GM18511 (cell line): Measurements from ENCODE around the gene WFIKKN2.

Experiments
- ATAC-seq: cut with Tn5 transposase; IDR thresholded peaks from one replicate; pipeline ENCODE4 v1.9.1; 2021; ENCODE audit warnings: mild to moderate bottlenecking, moderate library complexity; ENCODE audit not compliant: unreplicated experiment

WFIKKN2 gene

DNA sequence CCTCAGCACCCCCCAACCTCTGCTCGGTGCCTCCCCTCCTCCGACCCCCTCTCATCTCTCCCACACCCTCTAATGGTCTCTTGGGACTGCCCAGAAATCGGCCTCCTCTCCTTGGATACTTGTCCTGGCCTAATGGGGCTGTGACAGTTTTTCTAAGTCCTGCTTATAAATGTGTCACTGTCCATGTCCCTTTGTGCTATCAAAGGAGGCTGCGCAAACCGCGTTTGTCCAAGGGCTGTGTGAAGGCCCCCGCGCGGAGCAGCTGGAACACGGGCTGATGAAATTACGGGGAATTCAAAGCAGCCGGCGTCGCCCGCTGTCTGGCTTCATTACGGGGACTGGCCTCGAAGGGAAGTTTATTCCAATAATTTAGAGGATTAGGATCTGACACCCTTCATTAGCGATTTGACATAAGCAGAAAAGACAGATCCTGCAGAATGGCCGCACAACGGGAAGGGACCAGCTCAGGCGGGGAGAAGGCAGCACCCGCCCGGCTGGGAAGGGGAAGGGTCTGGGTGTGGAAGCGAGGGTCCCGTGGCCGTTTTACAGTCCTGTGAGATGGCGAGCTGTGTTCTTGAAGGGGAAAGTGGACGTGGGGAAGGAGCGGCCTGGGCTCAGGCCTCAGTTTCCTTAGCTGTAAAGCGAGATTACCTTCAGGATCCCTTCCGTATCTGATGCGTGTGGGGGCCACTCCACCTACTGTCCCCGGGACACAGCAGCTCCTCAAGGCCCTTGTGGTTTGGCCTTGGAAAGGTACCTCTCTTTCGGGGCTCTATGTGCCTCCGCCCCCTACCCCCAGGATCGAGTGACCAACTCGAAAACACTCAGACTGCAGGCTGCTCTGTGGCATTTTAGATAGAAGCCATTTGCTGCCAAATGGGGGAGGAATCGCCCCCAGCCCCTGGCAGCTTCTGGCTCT lies 1.6 kb upstream of the WFIKKN2 start:
- no peak for ATAC-seq

- no peak for ATAC-seq
Observed at GRCh38 chr17:50834429-50835300, 721 bp upstream of the WFIKKN2 start.

DNA sequence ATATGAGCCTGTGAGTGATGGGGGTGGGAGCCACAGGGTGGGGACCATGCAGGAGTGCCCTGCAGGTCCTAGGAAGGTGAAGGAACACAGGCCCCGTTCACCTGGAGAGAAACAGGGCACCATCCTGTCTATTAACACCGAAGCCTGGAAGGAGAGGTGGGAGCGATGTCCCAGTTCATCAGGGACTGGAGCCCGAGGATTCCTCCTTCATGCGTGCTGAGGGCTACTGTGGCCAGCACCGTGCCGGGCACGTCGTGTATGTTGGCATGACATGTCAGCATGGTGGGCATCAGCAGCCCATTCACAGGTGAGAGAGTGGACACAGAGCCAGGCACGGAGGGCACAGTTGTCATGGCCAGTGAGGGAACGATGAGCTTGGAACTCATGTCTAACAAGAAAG lies 1.4 kb downstream of the WFIKKN2 start:
- no peak for ATAC-seq

DNA sequence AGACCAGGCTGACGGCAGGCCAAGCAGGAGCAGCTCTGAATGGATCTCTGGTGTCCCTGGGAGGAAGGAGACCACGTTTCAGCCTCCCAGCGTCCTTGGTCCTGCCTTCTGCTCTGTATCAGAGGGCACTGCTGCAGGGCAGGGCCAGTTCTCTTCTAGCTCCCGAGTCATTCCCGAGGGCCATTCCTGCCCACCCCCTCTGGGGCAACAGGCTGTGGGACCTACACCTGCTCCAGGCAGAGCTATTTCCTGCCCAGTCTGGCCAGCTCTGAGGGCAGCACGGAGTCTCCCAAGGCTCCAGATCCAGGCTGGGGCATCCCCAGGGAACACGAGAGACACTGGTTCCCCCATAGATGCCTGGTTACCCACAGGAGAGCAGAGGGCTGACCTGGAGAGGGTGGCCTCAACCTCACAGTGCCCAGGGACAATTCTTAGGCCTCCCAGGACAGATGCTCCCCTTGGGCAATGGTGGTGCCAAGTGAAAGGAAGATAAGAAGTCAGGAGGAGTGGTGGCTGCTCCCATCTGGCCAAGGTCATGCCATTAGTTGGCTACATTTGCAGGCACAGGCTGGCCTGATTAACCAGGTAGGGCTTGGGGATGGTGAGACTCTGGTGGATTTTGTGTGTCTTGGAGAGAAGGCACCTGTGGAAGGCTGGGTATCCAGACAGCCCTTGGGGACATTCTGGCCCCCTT lies 2.0 kb downstream of the WFIKKN2 start:
- no peak for ATAC-seq

GRCh38 chr17:50837980-50838954 lies 2.9 kb downstream of the WFIKKN2 start:
- no peak for ATAC-seq

DNA sequence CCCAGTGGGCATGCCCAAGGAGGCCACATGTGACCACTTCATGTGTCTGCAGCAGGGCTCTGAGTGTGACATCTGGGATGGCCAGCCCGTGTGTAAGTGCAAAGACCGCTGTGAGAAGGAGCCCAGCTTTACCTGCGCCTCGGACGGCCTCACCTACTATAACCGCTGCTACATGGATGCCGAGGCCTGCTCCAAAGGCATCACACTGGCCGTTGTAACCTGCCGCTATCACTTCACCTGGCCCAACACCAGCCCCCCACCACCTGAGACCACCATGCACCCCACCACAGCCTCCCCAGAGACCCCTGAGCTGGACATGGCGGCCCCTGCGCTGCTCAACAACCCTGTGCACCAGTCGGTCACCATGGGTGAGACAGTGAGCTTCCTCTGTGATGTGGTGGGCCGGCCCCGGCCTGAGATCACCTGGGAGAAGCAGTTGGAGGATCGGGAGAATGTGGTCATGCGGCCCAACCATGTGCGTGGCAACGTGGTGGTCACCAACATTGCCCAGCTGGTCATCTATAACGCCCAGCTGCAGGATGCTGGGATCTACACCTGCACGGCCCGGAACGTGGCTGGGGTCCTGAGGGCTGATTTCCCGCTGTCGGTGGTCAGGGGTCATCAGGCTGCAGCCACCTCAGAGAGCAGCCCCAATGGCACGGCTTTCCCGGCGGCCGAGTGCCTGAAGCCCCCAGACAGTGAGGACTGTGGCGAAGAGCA lies 4.4 kb downstream of the WFIKKN2 start:
- ATAC-seq: no peak

- ATAC-seq: no peak
Observed at GRCh38 chr17:50840311-50840851, 5.0 kb downstream of the WFIKKN2 start.

GRCh38 chr17:50841277-50841948 lies 6.0 kb downstream of the WFIKKN2 start:
- ATAC-seq: no peak

GRCh38 chr17:50841949-50842354 lies 6.6 kb downstream of the WFIKKN2 start:
- ATAC-seq: no peak

DNA sequence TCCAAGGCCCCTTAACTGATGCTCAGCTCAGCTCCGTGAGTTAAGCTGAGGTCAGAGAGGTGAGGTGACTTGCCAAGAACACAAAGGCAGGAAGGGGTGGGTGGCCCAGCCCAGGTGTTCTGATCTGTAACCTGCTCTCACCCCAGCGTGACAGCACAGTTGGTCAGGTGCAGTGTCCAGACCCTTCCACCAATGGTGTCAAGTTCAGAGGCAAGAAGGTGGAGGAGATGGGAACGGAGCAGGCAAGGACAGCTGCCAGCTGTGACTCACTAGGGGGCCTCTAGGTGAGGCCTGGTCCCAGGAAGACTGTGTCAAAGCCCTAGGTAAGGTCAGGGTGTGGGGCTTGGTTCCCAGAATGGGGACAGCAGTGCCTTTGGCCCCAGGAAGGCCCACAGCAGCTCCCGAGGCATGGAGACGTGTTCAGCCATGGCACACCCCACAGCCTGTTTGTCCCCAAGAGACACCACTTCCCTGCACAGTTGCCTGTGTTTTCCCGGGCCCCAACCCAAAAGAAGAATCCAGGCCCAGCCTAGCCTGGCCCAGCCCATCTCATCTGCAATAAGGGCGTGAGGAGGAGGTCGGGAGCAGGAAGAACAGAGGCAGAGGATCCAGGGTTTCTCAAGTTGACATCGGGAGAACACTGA lies 7.2 kb downstream of the WFIKKN2 start:
- no peak for ATAC-seq

GRCh38 chr17:50843150-50843905 lies 7.9 kb downstream of the WFIKKN2 start:
- no peak for ATAC-seq

GRCh38 chr17:50844117-50844700 lies 8.8 kb downstream of the WFIKKN2 start:
- no peak for ATAC-seq

DNA sequence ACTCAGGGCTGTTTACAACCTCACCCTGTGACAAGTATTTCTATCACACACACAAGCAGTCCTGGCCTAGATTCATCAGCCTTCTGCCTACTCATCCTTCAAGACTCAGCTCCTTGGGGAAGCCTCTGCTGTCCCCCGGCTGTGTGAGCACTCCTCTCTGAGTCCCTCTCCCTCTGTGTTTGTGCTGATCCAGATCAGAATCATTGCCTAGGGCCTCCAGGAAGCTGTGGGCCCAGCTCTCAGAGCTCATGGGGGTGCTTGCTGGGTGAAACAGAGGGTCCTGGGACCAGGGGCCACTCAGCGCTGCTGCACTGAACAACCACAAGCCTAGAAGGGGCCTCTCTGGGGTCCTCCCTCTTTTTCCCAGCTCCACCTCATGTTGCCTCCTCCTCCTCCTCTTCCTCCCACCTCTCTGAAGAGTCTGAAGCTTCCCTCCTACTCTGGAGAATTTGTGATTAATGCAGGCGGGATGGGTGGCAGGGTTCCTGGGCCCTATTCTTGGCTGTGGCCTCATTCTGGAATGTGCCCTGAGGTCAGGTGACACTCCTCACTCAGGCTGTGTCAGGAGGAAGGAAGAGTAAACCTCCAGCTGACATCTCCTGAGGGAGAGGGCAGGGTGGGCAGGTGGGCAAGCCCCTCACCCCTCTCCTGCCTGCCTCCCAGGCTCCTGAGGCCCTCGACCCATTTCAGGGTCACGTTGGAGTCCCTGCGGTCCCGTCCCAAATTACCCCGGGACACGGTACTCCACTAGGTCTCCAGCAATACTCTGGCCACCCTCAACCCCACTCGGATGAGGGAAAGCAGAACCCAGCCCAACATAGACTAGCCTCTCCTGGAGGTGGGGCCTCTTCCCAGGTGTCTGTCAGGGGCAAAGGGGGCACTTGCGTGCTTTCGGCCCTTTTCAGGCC lies 10.1 kb downstream of the WFIKKN2 start:
- no peak for ATAC-seq

- no peak for ATAC-seq
Observed at GRCh38 chr17:50847566-50847965, 12.2 kb downstream of the WFIKKN2 start.

DNA sequence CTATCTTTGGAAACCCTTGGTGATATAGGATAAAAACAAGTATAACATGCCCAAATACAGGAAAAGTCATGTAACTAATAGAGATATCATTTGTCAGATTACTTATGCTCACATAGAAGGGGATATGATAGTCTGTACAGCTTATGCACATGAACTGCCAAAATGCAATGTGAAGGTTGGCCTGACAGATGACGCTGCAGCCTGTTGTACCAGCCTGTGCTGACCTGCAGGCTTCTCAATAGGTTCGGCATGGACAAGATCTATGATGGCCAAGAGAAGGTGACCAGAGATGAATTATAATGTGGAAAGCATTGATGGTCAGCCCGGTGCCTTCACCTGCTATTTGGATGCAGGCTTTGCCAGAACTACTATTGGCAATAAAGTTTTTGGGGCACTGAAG lies 12.7 kb downstream of the WFIKKN2 start:
- ATAC-seq: no peak

- no peak for ATAC-seq
Observed at GRCh38 chr17:50848711-50849110, 13.3 kb downstream of the WFIKKN2 start.
